Lung (tissue), 12 donors: ENCODE results near the gene SCLT1. TPM values are rescaled to one million over a fixed set of nuclear protein-coding genes. Genes with fewer than 3 reads are reported as not detected.

Experiments
- ATAC-seq: fragments of 200-7000 bp; cut with Tn5 transposase; one replicate; pipeline ENCODE4 v1.9.1; 2020; ENCODE audit warnings: moderate number of reproducible peaks; ENCODE audit not compliant: insufficient read depth, low FRiP score
- DNase-seq, 3 donors: peaks; one replicate each; pipeline ENCODE4 v3.0.0-alpha.2; 2013 to 2017
- H3K27ac ChIP-seq, 2 donors: one replicate each; pipeline ENCODE4 v1.5.1; 2013; ENCODE audit warnings: mild to moderate bottlenecking in 2 of 2, moderate library complexity in 2 of 2, control low read depth in 1 of 2, inconsistent platforms in 1 of 2, low read depth in 1 of 2, low read length in 1 of 2
- H3K27me3 ChIP-seq, 3 donors: one replicate each; pipeline ENCODE4 v1.5.1; 2013; ENCODE audit warnings: low read length in 2 of 3; ENCODE audit not compliant: control insufficient read depth in 3 of 3, insufficient read depth in 3 of 3
- H3K36me3 ChIP-seq, 4 donors: one replicate each; pipeline ENCODE4 v1.5.1; 2013; ENCODE audit warnings: low read length in 4 of 4, mild to moderate bottlenecking in 1 of 4, moderate library complexity in 1 of 4; ENCODE audit not compliant: control insufficient read depth in 4 of 4, insufficient read depth in 4 of 4
- H3K4me1 ChIP-seq, 5 donors: one replicate each; pipeline ENCODE4 v1.5.1; 2013; ENCODE audit warnings: low read length in 5 of 5, mild to moderate bottlenecking in 2 of 5, moderate library complexity in 1 of 5; ENCODE audit not compliant: control insufficient read depth in 5 of 5, insufficient read depth in 5 of 5
- H3K4me3 ChIP-seq: one replicate; pipeline ENCODE4 v1.5.1; 2013; ENCODE audit warnings: mild to moderate bottlenecking, control low read depth, moderate library complexity
- H3K9ac ChIP-seq, 2 donors: one replicate each; pipeline ENCODE4 v1.5.1; 2013; ENCODE audit warnings: low read length in 2 of 2, control low read depth in 1 of 2; ENCODE audit not compliant: insufficient read depth in 1 of 2
- H3K9me3 ChIP-seq, 4 donors: one replicate each; pipeline ENCODE4 v1.5.1; 2013; ENCODE audit warnings: low read length in 3 of 4, mild to moderate bottlenecking in 1 of 4, moderate library complexity in 1 of 4; ENCODE audit not compliant: control insufficient read depth in 4 of 4, insufficient read depth in 3 of 4
- WGBS, 2 donors: extraction: QIAGEN DNeasy Blood & Tissue Kit; methylation state at CpG; one replicate each; pipeline ENCODE4 v1.1.7; 2013; 5-methylcytosine and 5-hydroxymethylcytosine counted together
- polyA plus RNA-seq, 2 donors: library from polyadenylated mRNA; stranded (reverse); fragments of 200-250 nt; gene quantifications; one replicate each; pipeline ENCODE4 v1.2.1, GENCODE V29; 2013
- total RNA-seq, 2 donors: library from RNA; depleted of rRNA in 1 of 2; stranded (reverse); fragments of >200 nt in 1 of 2; gene quantifications; one replicate each; pipeline ENCODE4 v1.2.1, GENCODE V29; 2014 to 2021
- TF ChIP-seq, protein P1 (sequence below): IDR thresholded peaks from 2 replicates; pipeline ENCODE4 v1.5.1; 2012; ENCODE audit warnings: mild to moderate bottlenecking; ENCODE audit errors: control extremely low read depth, extremely low read depth
- donor health status: control.
- donor health status: control.
- donor health status: Bipolar disorder and iron deficiency.
- donor health status: healthy.
- donor health status: DM: yes; HTN: yes; CAD: no.

Gene SCLT1
- total and polyA plus RNA-seq, 4 donors: 4.3 to 31.8 (median 9.7) TPM

- no peak overlapping the region for H3K27ac ChIP-seq
- ATAC-seq: no peak
- TF ChIP-seq, protein P1, sequence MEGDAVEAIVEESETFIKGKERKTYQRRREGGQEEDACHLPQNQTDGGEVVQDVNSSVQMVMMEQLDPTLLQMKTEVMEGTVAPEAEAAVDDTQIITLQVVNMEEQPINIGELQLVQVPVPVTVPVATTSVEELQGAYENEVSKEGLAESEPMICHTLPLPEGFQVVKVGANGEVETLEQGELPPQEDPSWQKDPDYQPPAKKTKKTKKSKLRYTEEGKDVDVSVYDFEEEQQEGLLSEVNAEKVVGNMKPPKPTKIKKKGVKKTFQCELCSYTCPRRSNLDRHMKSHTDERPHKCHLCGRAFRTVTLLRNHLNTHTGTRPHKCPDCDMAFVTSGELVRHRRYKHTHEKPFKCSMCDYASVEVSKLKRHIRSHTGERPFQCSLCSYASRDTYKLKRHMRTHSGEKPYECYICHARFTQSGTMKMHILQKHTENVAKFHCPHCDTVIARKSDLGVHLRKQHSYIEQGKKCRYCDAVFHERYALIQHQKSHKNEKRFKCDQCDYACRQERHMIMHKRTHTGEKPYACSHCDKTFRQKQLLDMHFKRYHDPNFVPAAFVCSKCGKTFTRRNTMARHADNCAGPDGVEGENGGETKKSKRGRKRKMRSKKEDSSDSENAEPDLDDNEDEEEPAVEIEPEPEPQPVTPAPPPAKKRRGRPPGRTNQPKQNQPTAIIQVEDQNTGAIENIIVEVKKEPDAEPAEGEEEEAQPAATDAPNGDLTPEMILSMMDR: no peak
These were observed 238.9 kb downstream of the SCLT1 start for GRCh38 chr4:128854433-128854832.

GRCh38 chr4:128853741-128854140 is 239.6 kb downstream of the SCLT1 start:
- H3K27ac ChIP-seq: no peak overlapping the region
- H3K36me3 ChIP-seq: peaks cover 24 to 57% (median 34%) of the 10 kb centered on the region in 4 donors
- no peaks in the 10 kb centered on the region for H3K4me1 ChIP-seq
- 86 to 90% methylated on average over 5 of the region's 5 CpGs for WGBS, 2 donors
- TF ChIP-seq, protein P1: no peak
- ATAC-seq (no peak), DNase-seq (no peak)
- peaks cover 0 to 1% (median 0%) of the 10 kb centered on the region in 4 donors for H3K9me3 ChIP-seq
- no peak overlapping the region for H3K4me3 ChIP-seq
- H3K27me3 ChIP-seq: no peaks in the 10 kb centered on the region
- H3K9ac ChIP-seq: no peak overlapping the region

More at GRCh38 chr4:128854433-128854832, 238.9 kb downstream of the SCLT1 start:
- no peak for DNase-seq
- Histone ChIP-seq H3K4me3 (no peak overlapping the region), H3K9ac (no peak overlapping the region), H3K9me3 (peaks cover 0 to 6% (median 0%) of the 10 kb centered on the region in 4 donors), H3K27me3 (no peaks in the 10 kb centered on the region), H3K36me3 (peaks cover 24 to 51% (median 33%) of the 10 kb centered on the region in 4 donors), H3K4me1 (peaks cover 0 to 6% (median 6%) of the 10 kb centered on the region in 5 donors)
- WGBS, 2 donors: 21 to 43% methylated on average over 6 of the region's 6 CpGs

DNA sequence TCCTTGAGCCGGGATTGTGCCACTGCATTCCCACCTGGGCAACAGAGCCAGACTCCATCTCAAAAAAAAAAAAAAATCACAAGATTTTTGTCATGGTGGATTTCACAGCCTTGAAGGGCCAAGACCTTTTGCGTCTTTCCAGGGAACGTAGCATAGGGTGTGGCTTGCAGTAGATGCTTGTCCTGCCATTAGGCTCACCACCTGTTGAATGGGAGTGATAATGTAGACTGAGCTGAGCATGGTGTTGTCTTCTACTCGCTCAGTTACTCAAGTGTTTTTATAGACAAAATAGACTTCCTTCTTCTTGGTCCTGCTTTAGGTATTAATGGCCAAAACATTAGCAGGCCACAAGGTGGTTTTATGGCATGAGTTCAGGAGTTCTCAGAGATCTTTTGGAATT is 243.1 kb downstream of the SCLT1 start:
- no peak overlapping the region for H3K9ac ChIP-seq
- no peaks in the 10 kb centered on the region for H3K27me3 ChIP-seq
- no peak overlapping the region for H3K4me3 ChIP-seq
- no peak overlapping the region for H3K27ac ChIP-seq
- no peak for DNase-seq
- H3K36me3 ChIP-seq: peaks cover 23 to 45% (median 28%) of the 10 kb centered on the region in 4 donors
- TF ChIP-seq, protein P1: no peak
- H3K9me3 ChIP-seq: peaks cover 0 to 1% (median 0%) of the 10 kb centered on the region in 4 donors
- ATAC-seq: no peak
- H3K4me1 ChIP-seq: peaks cover 0 to 5% (median 0%) of the 10 kb centered on the region in 5 donors
- 93 to 97% methylated on average over 4 of the region's 4 CpGs for WGBS, 2 donors

- 93 to 97% methylated on average over 3 of the region's 3 CpGs for WGBS, 2 donors
- ATAC-seq: no peak
These were observed 244.9 kb downstream of the SCLT1 start for GRCh38 chr4:128848461-128848860.

More at GRCh38 chr4:128848461-128848860, 244.9 kb downstream of the SCLT1 start:
- H3K9ac ChIP-seq: no peak overlapping the region
- peaks cover 0 to 21% (median 0%) of the 10 kb centered on the region in 5 donors for H3K4me1 ChIP-seq
- H3K36me3 ChIP-seq: peaks cover 19 to 36% (median 28%) of the 10 kb centered on the region in 4 donors
- H3K9me3 ChIP-seq: peaks cover 0 to 1% (median 0%) of the 10 kb centered on the region in 4 donors
- H3K4me3 ChIP-seq: no peak overlapping the region
- no peak overlapping the region for H3K27ac ChIP-seq
- no peak for DNase-seq
- no peaks in the 10 kb centered on the region for H3K27me3 ChIP-seq
- TF ChIP-seq, protein P1: no peak
